ENCODE data around the gene SERGEF.

SERGEF gene

GRCh38 chr11:17782603-17783337, 230.1 kb downstream of the SERGEF start:
- no peak for DNase-seq (ENCODE audit: low spot score)

GRCh38 chr11:17782145-17782544, 230.7 kb downstream of the SERGEF start:
- DNase-seq (ENCODE audit: low spot score), result no peak

GRCh38 chr11:17781626-17782025, 231.2 kb downstream of the SERGEF start:
- DNase-seq (ENCODE audit: low spot score), result no peak

- DNase-seq (ENCODE audit: low spot score), result no peak
Measured at GRCh38 chr11:17781221-17781620, 231.6 kb downstream of the SERGEF start.

GRCh38 chr11:17780668-17781067, 232.2 kb downstream of the SERGEF start:
- no peak for DNase-seq (ENCODE audit: low spot score)

- DNase-seq (ENCODE audit: low spot score), result no peak
Measured at GRCh38 chr11:17779861-17780594, 232.8 kb downstream of the SERGEF start.

GRCh38 chr11:17778956-17779860, 233.6 kb downstream of the SERGEF start:
- DNase-seq (ENCODE audit: low spot score), result no peak

- no peak for DNase-seq (ENCODE audit: low spot score)
Measured at GRCh38 chr11:17778352-17778751, 234.5 kb downstream of the SERGEF start.

GRCh38 chr11:17777738-17778091, 235.1 kb downstream of the SERGEF start:
- no peak for DNase-seq (ENCODE audit: low spot score)

GRCh38 chr11:17777086-17777737, 235.6 kb downstream of the SERGEF start:
- no peak for DNase-seq (ENCODE audit: low spot score)

GRCh38 chr11:17776212-17776875, 236.5 kb downstream of the SERGEF start:
- DNase-seq (ENCODE audit: low spot score), result no peak

- DNase-seq (ENCODE audit: low spot score), result no peak
Measured at GRCh38 chr11:17775507-17776211, 237.2 kb downstream of the SERGEF start.

- no peak for DNase-seq (ENCODE audit: low spot score)
Measured at GRCh38 chr11:17775035-17775348, 237.9 kb downstream of the SERGEF start.

GRCh38 chr11:17774232-17775034, 238.4 kb downstream of the SERGEF start:
- no peak for DNase-seq (ENCODE audit: low spot score)

GRCh38 chr11:17773674-17774073, 239.2 kb downstream of the SERGEF start:
- DNase-seq (ENCODE audit: low spot score), result no peak

- no peak for DNase-seq (ENCODE audit: low spot score)
Measured at GRCh38 chr11:17772704-17773600, 239.9 kb downstream of the SERGEF start.

GRCh38 chr11:17771841-17772401, 240.9 kb downstream of the SERGEF start:
- no peak for DNase-seq (ENCODE audit: low spot score)

- DNase-seq (ENCODE audit: low spot score), result no peak
Measured at GRCh38 chr11:17771415-17771814, 241.4 kb downstream of the SERGEF start.

- DNase-seq (ENCODE audit: low spot score), result no peak
Measured at GRCh38 chr11:17770917-17771316, 241.9 kb downstream of the SERGEF start.

Data from iPS-NIHi11 (cell line).